ENCODE data around the gene NDRG2.
"Not testable (repeated sequence)": the region's sequence is repeated elsewhere in the genome, so short reads cannot be mapped to it uniquely, and the experiment has no call there.

Gene NDRG2

GRCh38 chr14:21047378-21047781 is 22.5 kb upstream of the NDRG2 start:
- no peak overlapping the region for H3K4me3 ChIP-seq (ENCODE audit: low read length)
- DNase-seq (ENCODE audit: low read depth): no peak
- TF ChIP-seq, protein P1, sequence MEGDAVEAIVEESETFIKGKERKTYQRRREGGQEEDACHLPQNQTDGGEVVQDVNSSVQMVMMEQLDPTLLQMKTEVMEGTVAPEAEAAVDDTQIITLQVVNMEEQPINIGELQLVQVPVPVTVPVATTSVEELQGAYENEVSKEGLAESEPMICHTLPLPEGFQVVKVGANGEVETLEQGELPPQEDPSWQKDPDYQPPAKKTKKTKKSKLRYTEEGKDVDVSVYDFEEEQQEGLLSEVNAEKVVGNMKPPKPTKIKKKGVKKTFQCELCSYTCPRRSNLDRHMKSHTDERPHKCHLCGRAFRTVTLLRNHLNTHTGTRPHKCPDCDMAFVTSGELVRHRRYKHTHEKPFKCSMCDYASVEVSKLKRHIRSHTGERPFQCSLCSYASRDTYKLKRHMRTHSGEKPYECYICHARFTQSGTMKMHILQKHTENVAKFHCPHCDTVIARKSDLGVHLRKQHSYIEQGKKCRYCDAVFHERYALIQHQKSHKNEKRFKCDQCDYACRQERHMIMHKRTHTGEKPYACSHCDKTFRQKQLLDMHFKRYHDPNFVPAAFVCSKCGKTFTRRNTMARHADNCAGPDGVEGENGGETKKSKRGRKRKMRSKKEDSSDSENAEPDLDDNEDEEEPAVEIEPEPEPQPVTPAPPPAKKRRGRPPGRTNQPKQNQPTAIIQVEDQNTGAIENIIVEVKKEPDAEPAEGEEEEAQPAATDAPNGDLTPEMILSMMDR (conservative IDR thresholded peaks at IDR 0.05; ENCODE audit: low read depth, low read length): no peak

DNA sequence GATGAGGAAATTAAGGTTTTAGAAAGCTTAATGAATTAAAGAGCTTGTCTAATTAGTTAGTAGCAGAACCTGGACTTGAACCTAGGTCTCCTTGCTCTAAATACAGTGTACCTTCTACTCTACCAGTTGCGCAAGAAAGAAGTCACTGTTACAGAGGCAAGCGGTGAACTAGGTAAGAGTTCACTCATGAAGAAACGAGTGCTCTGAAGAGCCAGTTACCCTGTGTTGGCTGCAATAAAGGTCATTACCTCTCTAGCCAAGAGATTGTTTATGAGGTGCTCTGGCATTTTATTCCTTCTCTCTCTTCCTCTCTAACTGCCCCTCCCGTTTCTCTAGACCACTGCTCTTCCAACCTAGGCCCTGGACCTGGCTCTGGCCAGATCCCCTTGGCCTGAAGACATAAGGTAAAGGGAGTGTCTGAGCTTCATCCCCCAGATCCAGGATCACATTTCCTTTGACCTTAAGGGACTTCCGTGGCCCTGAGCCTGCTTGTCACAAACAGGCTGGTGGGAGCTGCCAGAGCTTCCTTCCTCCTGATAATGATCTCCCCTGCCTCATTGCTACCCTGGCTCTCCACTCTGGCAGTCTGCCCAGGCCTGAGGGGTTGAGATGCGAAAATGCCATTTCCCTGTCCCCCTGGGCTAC is 19.2 kb upstream of the NDRG2 start:
- H3K4me3 ChIP-seq (ENCODE audit: low read length): no peak overlapping the region
- DNase-seq (ENCODE audit: low read depth): no peak
- TF ChIP-seq, protein P1 (conservative IDR thresholded peaks at IDR 0.05; ENCODE audit: low read depth, low read length): no peak

GRCh38 chr14:21043387-21043973 is 18.6 kb upstream of the NDRG2 start:
- DNase-seq (ENCODE audit: low read depth): no peak

DNA sequence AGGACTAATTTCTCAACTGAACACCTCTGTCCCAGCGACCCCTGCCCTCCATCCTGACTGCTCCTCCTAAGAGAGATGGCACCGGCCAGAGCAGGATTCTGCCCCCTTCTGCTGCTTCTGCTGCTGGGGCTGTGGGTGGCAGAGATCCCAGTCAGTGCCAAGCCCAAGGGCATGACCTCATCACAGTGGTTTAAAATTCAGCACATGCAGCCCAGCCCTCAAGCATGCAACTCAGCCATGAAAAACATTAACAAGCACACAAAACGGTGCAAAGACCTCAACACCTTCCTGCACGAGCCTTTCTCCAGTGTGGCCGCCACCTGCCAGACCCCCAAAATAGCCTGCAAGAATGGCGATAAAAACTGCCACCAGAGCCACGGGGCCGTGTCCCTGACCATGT is 18.1 kb upstream of the NDRG2 start:
- TF ChIP-seq, protein P1 (conservative IDR thresholded peaks at IDR 0.05; ENCODE audit: low read depth, low read length): no peak
- H3K4me3 ChIP-seq (ENCODE audit: low read length): no peak overlapping the region
- DNase-seq (ENCODE audit: low read depth): no peak

More at GRCh38 chr14:21043387-21043973, 18.6 kb upstream of the NDRG2 start:
- no peak overlapping the region for H3K4me3 ChIP-seq (ENCODE audit: low read length)
- TF ChIP-seq, protein P1 (conservative IDR thresholded peaks at IDR 0.05; ENCODE audit: low read depth, low read length): no peak

- no peak within 1 kb of the TSS for H3K4me3 ChIP-seq (ENCODE audit: low read length)
- DNase-seq (ENCODE audit: low read depth): no peak
- TF ChIP-seq, protein P1 (conservative IDR thresholded peaks at IDR 0.05; ENCODE audit: low read depth, low read length): no peak
Observed at GRCh38 chr14:21041676-21042433, 17.0 kb upstream of the NDRG2 start, which contains the start of gene RNASE7. RNASE7 (plus strand) TSS chr14:21042362; CDS start chr14:21042993, 631 bp downstream.

DNA sequence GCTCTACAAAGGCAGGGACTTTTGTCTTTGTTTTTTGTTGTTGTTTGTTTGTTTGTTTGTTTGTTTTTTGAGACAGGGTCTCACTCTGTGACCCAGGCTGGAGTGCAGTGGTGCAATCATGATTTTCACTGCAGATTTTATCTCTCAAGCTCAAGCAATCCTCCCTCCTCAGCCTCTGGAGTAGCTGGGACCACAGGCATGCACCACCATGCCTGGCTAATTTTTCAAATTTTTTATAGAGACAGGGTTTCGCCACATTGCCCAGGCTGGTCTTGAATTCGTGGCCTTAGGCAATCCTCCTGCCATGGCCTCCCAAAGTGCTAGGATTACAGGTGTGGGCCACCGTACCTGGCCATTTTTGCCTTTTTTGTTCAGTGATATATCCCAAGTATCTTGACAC is 16.1 kb upstream of the NDRG2 start:
- H3K4me3 ChIP-seq (ENCODE audit: low read length); DNase-seq (ENCODE audit: low read depth): not testable (repeated sequence)

DNA sequence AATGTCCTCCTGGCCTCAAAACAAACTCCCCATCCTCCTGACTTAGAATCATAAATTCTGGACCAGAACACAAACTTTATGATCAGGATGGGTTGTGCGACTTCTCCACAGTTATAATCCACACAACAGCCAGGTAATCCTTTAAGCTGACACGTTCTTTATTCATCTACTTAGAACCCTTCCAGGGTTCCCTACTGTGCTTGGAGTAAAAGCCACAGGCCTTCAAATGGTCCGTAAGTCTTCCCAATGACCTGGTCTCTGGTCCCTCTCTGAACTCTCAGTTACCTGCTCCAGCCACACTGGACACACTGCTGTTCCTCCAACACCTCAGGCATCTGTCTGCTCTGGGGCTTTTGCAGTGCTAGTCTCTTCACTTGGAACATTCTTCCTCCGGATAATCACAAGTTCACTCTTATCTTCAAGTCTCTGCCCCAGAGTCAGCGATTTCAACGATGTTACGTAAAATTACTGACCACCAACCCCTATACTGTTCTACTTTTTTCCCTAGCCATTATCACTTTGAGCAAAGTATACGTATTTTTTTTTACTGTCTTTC is 15.6 kb upstream of the NDRG2 start:
- TF ChIP-seq, protein P1 (conservative IDR thresholded peaks at IDR 0.05; ENCODE audit: low read depth, low read length): no peak
- H3K4me3 ChIP-seq (ENCODE audit: low read length): no peak overlapping the region
- no peak for DNase-seq (ENCODE audit: low read depth)
